OCI-LY7 (cell line): ENCODE measurements around the gene LUC7L. TPM values are rescaled to one million over a fixed set of nuclear protein-coding genes. Genes with fewer than 3 reads are reported as not detected.

Experiments
- BruUV-seq: library from RNA; stranded (reverse); fragments of 400-500 nt; replicated peaks from 2 replicates; lab custom pipeline; 2021; lab: Mats Ljungman, UMichigan
- CTCF ChIA-PET: fragments of 300-600 bp; sonication (Branson Sonifier 250); formaldehyde crosslinking; loops from one replicate; lab custom pipeline; 2022; ENCODE audit warnings: antibody characterized with exemption; ENCODE audit not compliant: unreplicated experiment; lab: Charles Lee
- POLR2A ChIA-PET: fragments of 300-600 bp; sonication (Branson Sonifier 250); formaldehyde crosslinking; loops from one replicate; lab custom pipeline; 2022; ENCODE audit warnings: antibody characterized with exemption; lab: Charles Lee
- DNase-seq: peaks from one replicate; pipeline ENCODE4 v3.0.0-alpha.2; 2015; ENCODE audit warnings: low spot score
- H2AFZ ChIP-seq: fragments of 200-600 bp; sonication (generic), shearing (Covaris generic); 2 replicates; pipeline ENCODE4 v1.6.1; 2014; ENCODE audit warnings: mild to moderate bottlenecking, antibody characterized with exemption, low read length, moderate library complexity
- H3K27ac ChIP-seq: fragments of 200-600 bp; sonication (generic); 2 replicates; pipeline ENCODE4 v1.5.1; 2014; ENCODE audit warnings: mixed run types, low read depth, mild to moderate bottlenecking, moderate library complexity, low read length, inconsistent platforms; ENCODE audit not compliant: poor library complexity, severe bottlenecking
- H3K36me3 ChIP-seq: fragments of 200-600 bp; sonication (generic); 2 replicates; pipeline ENCODE4 v1.6.1; 2014; ENCODE audit warnings: mild to moderate bottlenecking, antibody characterized with exemption, low read length, moderate library complexity, mixed read lengths; ENCODE audit not compliant: insufficient read depth
- H3K4me1 ChIP-seq: fragments of 200-600 bp; sonication (generic); 2 replicates; pipeline ENCODE4 v1.5.1; 2014; ENCODE audit warnings: mild to moderate bottlenecking, low read length; ENCODE audit not compliant: insufficient read depth, poor library complexity, severe bottlenecking
- H3K4me2 ChIP-seq: fragments of 200-600 bp; sonication (generic); 2 replicates; pipeline ENCODE4 v1.6.1; 2014; ENCODE audit warnings: mild to moderate bottlenecking, low read length
- H3K4me3 ChIP-seq: fragments of 200-600 bp; sonication (generic); 2 replicates; pipeline ENCODE4 v1.5.1; 2014; ENCODE audit warnings: mild to moderate bottlenecking, low read depth, low read length; ENCODE audit not compliant: poor library complexity, severe bottlenecking
- H3K79me2 ChIP-seq: fragments of 200-600 bp; sonication (generic); 2 replicates; pipeline ENCODE4 v1.6.1; 2016; ENCODE audit warnings: low read depth, mild to moderate bottlenecking, low read length, moderate library complexity, mixed read lengths; ENCODE audit not compliant: insufficient read depth
- H3K9me2 ChIP-seq: fragments of 200-600 bp; sonication (generic); 2 replicates; pipeline ENCODE4 v1.6.1; 2016; ENCODE audit warnings: mild to moderate bottlenecking, low read length, mixed read lengths; ENCODE audit not compliant: insufficient read depth
- H3K9me3 ChIP-seq: fragments of 200-600 bp; sonication (generic); 2 replicates; pipeline ENCODE4 v1.6.1; 2014; ENCODE audit warnings: mild to moderate bottlenecking, mixed run types, low read length, mixed read lengths
- H4K20me1 ChIP-seq: fragments of 200-600 bp; sonication (generic); 2 replicates; pipeline ENCODE4 v1.6.1; 2014; ENCODE audit warnings: mild to moderate bottlenecking, antibody characterized with exemption, low read length, moderate library complexity, mixed read lengths; ENCODE audit not compliant: insufficient read depth
- EZH2phosphoT487 ChIP-seq: fragments of 200-600 bp; sonication (generic); IDR thresholded peaks from 2 replicates; pipeline ENCODE4 v1.6.1; 2018; ENCODE audit warnings: low read depth, borderline replicate concordance, mild to moderate bottlenecking, mixed run types, antibody characterized with exemption, low read length, moderate library complexity, mixed read lengths
- intact Hi-C: fragments of 100-400 bp; cut with micrococcal nuclease; formaldehyde crosslinking; loops from one replicate; pipeline ENCODE4 v1.10.0; 2022; ENCODE audit not compliant: unreplicated experiment
- total RNA-seq, 2 experiments: library from RNA; depleted of rRNA in 1 of 2; stranded (reverse); fragments of >200 nt in 1 of 2; shearing (Covaris generic) in 1 of 2; gene quantifications; 2 replicates each; pipeline ENCODE4 v1.2.3, GENCODE V29; 2014 to 2022
- TF ChIP-seq, protein P1 (sequence below): fragments of 200-600 bp; sonication (generic); conservative IDR thresholded peaks from 2 replicates; pipeline ENCODE4 v1.5.1; 2014; ENCODE audit warnings: mild to moderate bottlenecking, antibody characterized with exemption, low read length, moderate library complexity, mixed read lengths

The LUC7L gene
- total RNA-seq, 2 experiments from 2014 or later: 81.4 to 90.5 TPM

DNA sequence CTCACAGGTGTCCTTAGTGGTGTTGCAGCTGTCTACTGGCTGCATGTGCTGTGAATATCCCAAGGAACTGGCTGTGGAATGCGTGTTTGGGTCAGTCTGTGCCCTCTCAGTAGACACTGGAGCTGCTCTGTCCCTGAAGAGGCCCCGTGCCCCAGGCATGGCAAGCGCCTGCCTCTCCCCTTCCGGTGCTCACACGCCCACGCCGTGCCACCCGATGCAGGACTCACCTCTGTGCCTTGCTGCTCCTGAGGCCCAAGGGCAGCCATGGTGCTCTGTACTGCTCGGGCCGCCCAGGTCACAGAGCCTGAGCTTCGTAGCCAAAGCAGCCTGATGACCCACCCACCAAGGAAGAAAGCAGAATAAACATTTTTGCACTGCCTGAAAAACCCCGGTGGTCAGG is 36.5 kb upstream of the LUC7L start:
- Histone ChIP-seq H2AFZ (no peak overlapping the region), H3K4me1 (no peaks in the 10 kb centered on the region), H3K9me3 (no peaks in the 10 kb centered on the region), H3K36me3 (no peaks in the 10 kb centered on the region), H3K4me3 (no peak overlapping the region), H3K27ac (no peak overlapping the region), H3K79me2 (no peaks in the 10 kb centered on the region), H3K4me2 (no peak overlapping the region), H3K9me2 (no peaks in the 10 kb centered on the region), H4K20me1 (no peaks in the 10 kb centered on the region)
- ChIA-PET CTCF (no interaction called here), POLR2A (no interaction called here)
- TF ChIP-seq EZH2phosphoT487: no peak
- TF ChIP-seq, protein P1, sequence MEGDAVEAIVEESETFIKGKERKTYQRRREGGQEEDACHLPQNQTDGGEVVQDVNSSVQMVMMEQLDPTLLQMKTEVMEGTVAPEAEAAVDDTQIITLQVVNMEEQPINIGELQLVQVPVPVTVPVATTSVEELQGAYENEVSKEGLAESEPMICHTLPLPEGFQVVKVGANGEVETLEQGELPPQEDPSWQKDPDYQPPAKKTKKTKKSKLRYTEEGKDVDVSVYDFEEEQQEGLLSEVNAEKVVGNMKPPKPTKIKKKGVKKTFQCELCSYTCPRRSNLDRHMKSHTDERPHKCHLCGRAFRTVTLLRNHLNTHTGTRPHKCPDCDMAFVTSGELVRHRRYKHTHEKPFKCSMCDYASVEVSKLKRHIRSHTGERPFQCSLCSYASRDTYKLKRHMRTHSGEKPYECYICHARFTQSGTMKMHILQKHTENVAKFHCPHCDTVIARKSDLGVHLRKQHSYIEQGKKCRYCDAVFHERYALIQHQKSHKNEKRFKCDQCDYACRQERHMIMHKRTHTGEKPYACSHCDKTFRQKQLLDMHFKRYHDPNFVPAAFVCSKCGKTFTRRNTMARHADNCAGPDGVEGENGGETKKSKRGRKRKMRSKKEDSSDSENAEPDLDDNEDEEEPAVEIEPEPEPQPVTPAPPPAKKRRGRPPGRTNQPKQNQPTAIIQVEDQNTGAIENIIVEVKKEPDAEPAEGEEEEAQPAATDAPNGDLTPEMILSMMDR: no peak
- intact Hi-C loops: no loop called here
- no peak for DNase-seq
- no TSS peak for BruUV-seq

DNA sequence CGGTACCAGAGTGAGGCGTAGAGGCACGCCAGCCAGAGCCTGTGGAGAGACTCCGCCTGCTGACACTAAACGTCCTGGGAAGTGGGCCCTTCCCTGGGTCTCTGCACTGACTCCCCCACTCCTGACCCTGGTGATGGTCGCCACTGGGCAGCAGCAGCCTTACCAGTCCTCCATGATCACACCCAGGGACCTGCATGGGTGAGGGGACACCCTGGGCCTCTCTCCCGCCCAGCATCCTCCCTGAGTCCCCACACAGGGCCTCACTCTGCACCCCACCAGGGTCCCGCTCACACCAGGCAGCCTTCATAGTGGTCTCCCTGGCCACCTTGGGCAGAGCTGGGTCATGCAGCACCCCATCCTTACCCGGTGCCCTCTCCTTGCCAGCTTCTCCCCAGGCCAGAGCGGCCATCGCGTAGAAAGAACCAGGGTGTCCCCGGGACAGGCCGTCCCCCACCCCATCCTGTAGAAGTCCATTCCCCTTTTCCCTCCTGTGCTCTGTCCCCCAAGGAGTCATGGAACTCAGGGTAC is 35.8 kb upstream of the LUC7L start:
- POLR2A ChIA-PET: no interaction called here
- CTCF ChIA-PET: no interaction called here

DNA sequence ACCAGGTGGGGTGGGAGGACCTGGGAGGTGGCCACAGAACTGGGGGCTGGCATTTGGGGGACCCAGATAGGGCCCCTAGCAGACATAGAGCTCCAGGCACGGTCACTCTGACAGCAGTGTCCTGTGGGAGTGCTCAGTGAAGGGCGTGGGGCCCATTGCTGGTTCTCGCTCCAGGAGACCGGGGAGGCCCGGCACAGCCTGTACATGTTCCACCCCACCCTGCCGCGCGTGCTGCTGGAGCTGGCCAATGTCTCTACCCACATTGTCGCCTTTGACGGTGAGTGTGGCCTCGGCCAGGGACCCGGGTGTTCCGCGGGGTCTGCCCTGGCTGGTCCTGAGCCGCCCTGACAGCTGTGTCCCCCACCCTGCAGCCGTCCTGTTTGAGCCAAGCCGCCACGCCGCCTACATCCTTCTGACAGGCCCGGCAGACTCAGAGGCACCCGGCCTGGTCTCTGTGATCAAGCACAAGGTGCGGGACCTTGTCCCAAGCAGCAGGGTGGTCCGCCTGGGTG is 35.2 kb upstream of the LUC7L start:
- no peaks in the 10 kb centered on the region for H3K79me2 ChIP-seq
- H3K4me1 ChIP-seq: no peaks in the 10 kb centered on the region
- H4K20me1 ChIP-seq: no peaks in the 10 kb centered on the region
- intact Hi-C loops: no loop called here
- H3K9me2 ChIP-seq: no peaks in the 10 kb centered on the region
- no peaks in the 10 kb centered on the region for H3K36me3 ChIP-seq
- ChIA-PET POLR2A (no interaction called here), CTCF (no interaction called here)
- no peak overlapping the region for H3K4me2 ChIP-seq
- H3K4me3 ChIP-seq: no peak overlapping the region
- BruUV-seq: no TSS peak
- no peak overlapping the region for H3K27ac ChIP-seq
- no peak overlapping the region for H2AFZ ChIP-seq
- no peak for DNase-seq
- no peak for TF ChIP-seq EZH2phosphoT487
- TF ChIP-seq, protein P1: no peak
- no peaks in the 10 kb centered on the region for H3K9me3 ChIP-seq

More for the DNA sequence above, 35.8 kb upstream of the LUC7L start:
- H3K27ac ChIP-seq: no peak overlapping the region
- DNase-seq: no peak
- BruUV-seq: no TSS peak
- H3K36me3 ChIP-seq: no peaks in the 10 kb centered on the region
- H3K79me2 ChIP-seq: no peaks in the 10 kb centered on the region
- H4K20me1 ChIP-seq: no peaks in the 10 kb centered on the region
- intact Hi-C loops: no loop called here
- H3K4me1 ChIP-seq: no peaks in the 10 kb centered on the region
- no peak overlapping the region for H3K4me2 ChIP-seq
- no peaks in the 10 kb centered on the region for H3K9me3 ChIP-seq
- TF ChIP-seq EZH2phosphoT487: no peak
- TF ChIP-seq, protein P1: no peak
- no peak overlapping the region for H3K4me3 ChIP-seq
- H2AFZ ChIP-seq: no peak overlapping the region
- no peaks in the 10 kb centered on the region for H3K9me2 ChIP-seq
